HFF-Myc (cell line): Measurements from ENCODE around the gene AKAP10.
A peak's percentile ranks its signal among the peaks of the same experiment; 100 is the strongest.
"Not testable (repeated sequence)": the region's sequence is repeated elsewhere in the genome, so short reads cannot be mapped to it uniquely, and the experiment has no call there.

Experiments used
- DNase-seq: peaks from one replicate; pipeline ENCODE4 v3.0.0-alpha.2; 2011; ENCODE audit warnings: low read depth; ENCODE audit errors: extremely low read depth
- H3K4me3 ChIP-seq: replicated peaks from 2 replicates; pipeline ENCODE4 v1.5.1; 2011; ENCODE audit warnings: low read depth, mild to moderate bottlenecking, control low read depth, low read length
- CTCF ChIP-seq: IDR thresholded peaks from 2 replicates; pipeline ENCODE4 v1.5.1; 2012; ENCODE audit warnings: mild to moderate bottlenecking, low read depth, low read length, control low read depth; ENCODE audit errors: missing control alignments

AKAP10 gene

GRCh38 chr17:19975601-19976000 lies 2.0 kb downstream of the AKAP10 start:
- no peak overlapping the region for H3K4me3 ChIP-seq
- TF ChIP-seq CTCF: no peak
- DNase-seq: no peak

GRCh38 chr17:19973156-19973555 lies 4.5 kb downstream of the AKAP10 start:
- TF ChIP-seq CTCF: no peak
- DNase-seq: no peak
- no peak overlapping the region for H3K4me3 ChIP-seq

- DNase-seq, H3K4me3 ChIP-seq: not testable (repeated sequence)
These were observed 14.7 kb downstream of the AKAP10 start for GRCh38 chr17:19962954-19963353.

- peak; percentile 88 for DNase-seq
- TF ChIP-seq CTCF: no peak
- H3K4me3 ChIP-seq: no peak overlapping the region
These were observed 19.6 kb downstream of the AKAP10 start for GRCh38 chr17:19958023-19958422.

GRCh38 chr17:19955099-19955498 lies 22.5 kb downstream of the AKAP10 start:
- no peak for DNase-seq
- TF ChIP-seq CTCF: no peak
- H3K4me3 ChIP-seq: no peak overlapping the region

GRCh38 chr17:19951411-19951810 lies 26.2 kb downstream of the AKAP10 start:
- not testable (repeated sequence) for DNase-seq, H3K4me3 ChIP-seq

GRCh38 chr17:19950624-19951195 lies 26.9 kb downstream of the AKAP10 start:
- DNase-seq, H3K4me3 ChIP-seq: not testable (repeated sequence)

- H3K4me3 ChIP-seq: no peak overlapping the region
- no peak for DNase-seq
- TF ChIP-seq CTCF: no peak
These were observed 29.3 kb downstream of the AKAP10 start for GRCh38 chr17:19948116-19948943.
